H1 (cell line): ENCODE results near the gene RELL1. TPM values are rescaled to one million over a fixed set of nuclear protein-coding genes. Genes with fewer than 3 reads are reported as not detected.

Source experiments
- ATF3 ChIP-seq: IDR thresholded peaks from 2 replicates; pipeline ENCODE4 v1.6.1; 2011; ENCODE audit warnings: low read depth, mild to moderate bottlenecking, low read length; ENCODE audit not compliant: insufficient read depth
- BCL11A ChIP-seq, 2 experiments: IDR thresholded peaks; one replicate each; pipeline ENCODE4 v1.6.1; 2011; ENCODE audit warnings: low read depth in 2 of 2, low read length in 2 of 2, mild to moderate bottlenecking in 2 of 2
- BRCA1 ChIP-seq: IDR thresholded peaks from 2 replicates; pipeline ENCODE4 v1.6.1; 2012; ENCODE audit warnings: low read depth, low read length, improper control_type of control experiment
- CBX8 ChIP-seq: fragments of 300-800, 300-1000 bp; sonication (generic); IDR thresholded peaks from 2 replicates; pipeline ENCODE4 v1.7.1; 2016; ENCODE audit warnings: low read depth, low read length, borderline replicate concordance
- CHD2 ChIP-seq: IDR thresholded peaks from 2 replicates; pipeline ENCODE4 v1.6.1; 2012; ENCODE audit warnings: low read length, improper control_type of control experiment
- CHD7 ChIP-seq: fragments of 300-600 bp; sonication (generic); IDR thresholded peaks from 2 replicates; pipeline ENCODE4 v1.7.1; 2012; ENCODE audit warnings: low read length, moderate library complexity, mild to moderate bottlenecking, inconsistent platforms; ENCODE audit not compliant: insufficient replicate concordance
- CREB1 ChIP-seq: IDR thresholded peaks from 2 replicates; pipeline ENCODE4 v1.6.1; 2012; ENCODE audit warnings: inconsistent platforms
- E2F6 ChIP-seq: IDR thresholded peaks from 2 replicates; pipeline ENCODE4 v1.6.1; 2012; ENCODE audit warnings: inconsistent platforms
- GABPA ChIP-seq: IDR thresholded peaks from 2 replicates; pipeline ENCODE4 v1.6.1; 2011; ENCODE audit warnings: mild to moderate bottlenecking, low read length, moderate library complexity, borderline replicate concordance; ENCODE audit not compliant: insufficient read depth
- JUND ChIP-seq: IDR thresholded peaks from 2 replicates; pipeline ENCODE4 v1.6.1; 2011; ENCODE audit warnings: mild to moderate bottlenecking, improper control_type of control experiment, low read length
- POLR2A ChIP-seq, 2 experiments: IDR thresholded peaks; 1 replicate in 1 of 2; 2 replicates in 1 of 2; pipeline ENCODE4 v1.6.1; 2011; ENCODE audit warnings: low read depth in 2 of 2, low read length in 2 of 2, mild to moderate bottlenecking in 2 of 2; ENCODE audit errors: control extremely low read depth in 1 of 2
- polyA plus RNA-seq, 7 experiments: library from polyadenylated mRNA; depleted of rRNA in 3 of 7; stranded (reverse) in 5 of 7; unstranded in 2 of 7; fragments of >200 nt in 5 of 7; fragments of 200-250 nt in 2 of 7; gene quantifications; 1 replicate in 5 of 7; 2 replicates in 1 of 7; 4 replicates in 1 of 7; pipeline versions ENCODE4 v1.2.1 to v1.2.3, GENCODE V29; 2011 to 2013; ENCODE audit warnings: missing spikeins in 2 of 7, mixed read lengths in 2 of 7
- total RNA-seq: library from RNA; stranded (reverse); fragmentation: NEBNext Ultra II Directional; extraction: Animal tissue kit (Norgen Biotek cat#: 25700); gene quantifications from 2 replicates; pipeline ENCODE4 v1.2.1, GENCODE V29; 2021

The RELL1 gene
- total and polyA plus RNA-seq, 2 of the 8 experiments (the other 6 are each of a cell fraction or from before 2014, with no cell fraction given), result 2.1 to 14.1 TPM

GRCh38 chr4:37646247-37646646, 39.9 kb downstream of the RELL1 start (continued):
- TF ChIP-seq CHD7 (no peak), GABPA (no peak), JUND (no peak), BCL11A (IDR thresholded peaks at IDR 0.05; ENCODE audit: low read depth in 2 of 2, low read length in 2 of 2) (no peak), CHD2 (no peak), ATF3 (no peak), CBX8 (no peak), CREB1 (no peak), POLR2A (IDR thresholded peaks at IDR 0.05; ENCODE audit: control extremely low read depth in 1 of 2, low read depth in 2 of 2, low read length in 2 of 2) (no peak), BRCA1 (no peak), E2F6 (no peak)
- TF ChIP-seq, all 59 proteins: peak for 0
